K562 (cell line): ENCODE results near the gene CNTN4. TPM values are rescaled to one million over a fixed set of nuclear protein-coding genes. Genes with fewer than 3 reads are reported as not detected.

Source experiments
- ATAC-seq: fragments of 200-7000 bp; cut with Tn5 transposase; 3 replicates; pipeline ENCODE4 v1.9.1; 2020; ENCODE audit warnings: moderate library complexity
- BruUV-seq: library from RNA; stranded (reverse); fragments of 400-500 nt; replicated peaks from 2 replicates; lab custom pipeline; 2021; lab: Mats Ljungman, UMichigan
- CTCF ChIA-PET: fragments of 300-600 bp; formaldehyde crosslinking; extraction: SDS; loops from one replicate; lab custom pipeline; 2021; ENCODE audit warnings: low intra/inter-chr PET ratio; lab: Yijun Ruan, JAX
- POLR2A ChIA-PET: fragments of 300-600, 350-650 bp; sonication (Branson Sonifier 250); formaldehyde crosslinking; extraction: SDS; loops from one replicate; lab custom pipeline; 2021; ENCODE audit warnings: antibody characterized with exemption, inconsistent platforms; lab: Yijun Ruan, JAX
- DNase-seq, 4 experiments: peaks; one replicate each; pipeline versions ENCODE4 v3.0.0 to v3.0.0-alpha.2; 2011 to 2018; ENCODE audit warnings: low spot score in 3 of 4, mixed read lengths in 3 of 4; ENCODE audit errors: extremely low read depth in 1 of 4
- FAIRE-seq: peaks from 2 replicates; lab custom pipeline; 2011; peaks lifted over from hg19 to GRCh38; lab: Jason Lieb, UNC
- H2AFZ ChIP-seq: 2 replicates; pipeline ENCODE4 v1.6.0; 2011; ENCODE audit warnings: low read depth, low read length, control low read depth, inconsistent platforms
- H3K27ac ChIP-seq: fragments of 200-600 bp; 3 replicates; pipeline ENCODE4 v1.8.0; 2011; ENCODE audit warnings: low read depth, mild to moderate bottlenecking, control low read depth, inconsistent platforms, low read length, moderate library complexity, mixed read lengths; ENCODE audit errors: extremely low read depth
- H3K27me3 ChIP-seq, 2 experiments: fragments of 300-600 bp in 1 of 2; 2 replicates in 1 of 2; 3 replicates in 1 of 2; pipeline versions ENCODE4 v1.6.0 to v1.8.0; 2011; ENCODE audit warnings: inconsistent platforms in 2 of 2, low read length in 2 of 2, mild to moderate bottlenecking in 1 of 2, mixed read lengths in 1 of 2, moderate library complexity in 1 of 2; ENCODE audit not compliant: control insufficient read depth in 2 of 2, insufficient read depth in 2 of 2
- H3K36me3 ChIP-seq: fragments of 300-600 bp; 3 replicates; pipeline ENCODE4 v1.8.0; 2011; ENCODE audit warnings: mild to moderate bottlenecking, low read length, inconsistent platforms; ENCODE audit not compliant: control insufficient read depth, insufficient read depth
- H3K4me1 ChIP-seq, 2 experiments: fragments of 200-600 bp in 1 of 2; replicated peaks in 1 of 2; 2 replicates in 1 of 2; 3 replicates in 1 of 2; pipeline versions ENCODE4 v1.5.1 to v1.8.0; 2011; ENCODE audit warnings: inconsistent platforms in 2 of 2, low read length in 2 of 2, mild to moderate bottlenecking in 1 of 2, mixed read lengths in 1 of 2, moderate library complexity in 1 of 2; ENCODE audit not compliant: control insufficient read depth in 2 of 2, insufficient read depth in 2 of 2
- H3K4me2 ChIP-seq: 2 replicates; pipeline ENCODE4 v1.6.1; 2011; ENCODE audit warnings: low read length, control low read depth, inconsistent platforms, mixed read lengths; ENCODE audit not compliant: insufficient read depth
- H3K4me3 ChIP-seq: fragments of 200-600 bp; sonication (generic), shearing (Covaris generic); 2 replicates; pipeline ENCODE4 v1.5.1; 2016; ENCODE audit warnings: control low read depth, inconsistent platforms
- H3K79me2 ChIP-seq: fragments of 200-600 bp; 3 replicates; pipeline ENCODE4 v1.8.0; 2011; ENCODE audit warnings: low read length, inconsistent platforms; ENCODE audit not compliant: control insufficient read depth, insufficient read depth
- H3K9ac ChIP-seq, 2 experiments: 2 replicates each; pipeline versions ENCODE4 v1.6.0 to v1.6.1; 2011; ENCODE audit warnings: low read depth in 2 of 2, low read length in 2 of 2, control low read depth in 1 of 2, inconsistent platforms in 1 of 2, mild to moderate bottlenecking in 1 of 2, mixed read lengths in 1 of 2; ENCODE audit not compliant: insufficient read depth in 1 of 2
- H3K9me1 ChIP-seq: one replicate; pipeline ENCODE4 v1.6.0; 2011; ENCODE audit warnings: inconsistent platforms, mild to moderate bottlenecking, low read length, moderate library complexity; ENCODE audit not compliant: control insufficient read depth, insufficient read depth
- H3K9me3 ChIP-seq: replicated peaks from 2 replicates; pipeline ENCODE4 v1.5.1; 2011; ENCODE audit warnings: low read depth, low read length, inconsistent platforms; ENCODE audit not compliant: control insufficient read depth, insufficient read depth
- H4K20me1 ChIP-seq: replicated peaks from 2 replicates; pipeline ENCODE4 v1.6.1; 2011; ENCODE audit warnings: low read length, inconsistent platforms, mixed read lengths; ENCODE audit not compliant: control insufficient read depth, insufficient read depth
- CAMTA2 ChIP-seq: fragments of 250-450 bp; sonication (Bioruptor Pico); conservative IDR thresholded peaks from 2 replicates; pipeline ENCODE4 v1.5.1; 2022
- KAT8 ChIP-seq: fragments of 450-650 bp; IDR thresholded peaks from 2 replicates; pipeline ENCODE4 v1.6.1; 2016; ENCODE audit warnings: low read depth, mild to moderate bottlenecking
- KLF1 ChIP-seq: fragments of 450-650 bp; IDR thresholded peaks from 2 replicates; pipeline ENCODE4 v1.6.1; 2016; ENCODE audit warnings: missing genetic modification characterization, missing compliant biosample characterization
- NBN ChIP-seq: fragments of 450-650 bp; IDR thresholded peaks from 2 replicates; pipeline ENCODE4 v1.6.1; 2016; ENCODE audit warnings: low read depth, mild to moderate bottlenecking
- POLR2G ChIP-seq: fragments of 200-400 bp; formaldehyde crosslinking; IDR thresholded peaks from 2 replicates; pipeline ENCODE4 v1.6.1; 2017; ENCODE audit warnings: low read depth, mild to moderate bottlenecking, antibody characterized with exemption, low read length, moderate library complexity
- XRCC3 ChIP-seq: fragments of 450-650 bp; IDR thresholded peaks from 2 replicates; pipeline ENCODE4 v1.6.1; 2017; ENCODE audit warnings: mild to moderate bottlenecking, moderate library complexity
- ZNF124 ChIP-seq: sonication (generic); formaldehyde crosslinking; IDR thresholded peaks from 2 replicates; pipeline ENCODE4 v1.8.1; 2022; ENCODE audit warnings: missing genetic modification reagents
- ZNF174 ChIP-seq: fragments of 250-450 bp; sonication (Bioruptor Pico); IDR thresholded peaks from 2 replicates; pipeline ENCODE4 v1.4.0; 2020; ENCODE audit warnings: mild to moderate bottlenecking
- ZNF408 ChIP-seq: fragments of 250-450 bp; sonication (Bioruptor Pico); IDR thresholded peaks from 2 replicates; pipeline ENCODE4 v1.4.0; 2020; ENCODE audit warnings: low read depth, mild to moderate bottlenecking, moderate library complexity
- ZNF707 ChIP-seq: fragments of 250-450 bp; sonication (Bioruptor Pico); conservative IDR thresholded peaks from 2 replicates; pipeline ENCODE4 v1.8.0; 2022; ENCODE audit warnings: inconsistent platforms, mild to moderate bottlenecking, moderate library complexity
- WGBS: fragments of 100-300 bp; shearing (Covaris generic); methylation state at CpG from one replicate; pipeline ENCODE4 v1.1.6; 2016; ENCODE audit warnings: low coverage, mixed read lengths; ENCODE audit not compliant: insufficient coverage; ENCODE audit errors: missing lambda C conversion rate; 5-methylcytosine and 5-hydroxymethylcytosine counted together
- in situ Hi-C: fragments of 300-500 bp; cut with MboI; formaldehyde crosslinking; loops from 4 replicates; pipeline ENCODE4 v1.15.0; 2018; ENCODE audit warnings: inconsistent platforms, mixed read lengths
- intact Hi-C: fragments of 100-400 bp; cut with micrococcal nuclease; formaldehyde crosslinking; loops from 2 replicates; pipeline ENCODE4 v1.14.2; 2022
- polyA plus RNA-seq, 8 experiments: library from polyadenylated mRNA; depleted of rRNA in 4 of 8; stranded (reverse) in 5 of 8; unstranded in 3 of 8; fragments of >200 nt; fragmentation: Nextera tagmentation in 2 of 8; fragmentation: Illumina TruSeq in 1 of 8; extraction: Ambion mirVana in 2 of 8; extraction: Trizol in 1 of 8; gene quantifications; 2 replicates each; pipeline versions ENCODE4 v1.2.1 to v1.2.3, GENCODE V29; 2011 to 2014; ENCODE audit warnings: inconsistent platforms in 1 of 8, missing spikeins in 1 of 8
- total RNA-seq, 7 experiments: library from RNA; depleted of rRNA in 6 of 7; stranded (reverse); fragments of >200 nt in 6 of 7; fragmentation: Illumina TruSeq in 2 of 7; extraction: Trizol in 2 of 7; gene quantifications; 2 replicates each; pipeline versions ENCODE4 v1.2.1 to v1.2.3, GENCODE V29; 2011 to 2021; ENCODE audit warnings: low replicate concordance in 1 of 7
- TF ChIP-seq, protein P1 (sequence below): fragments of 200-800 bp; sonication (Bioruptor generic); IDR thresholded peaks from 2 replicates; pipeline ENCODE4 v1.6.1; 2017; ENCODE audit warnings: missing genetic modification characterization, missing compliant biosample characterization
- TF ChIP-seq, protein P2 (sequence below), 2 experiments: fragments of 250-450 bp in 1 of 2; fragments of 450-650 bp in 1 of 2; sonication (Bioruptor Pico) in 1 of 2; IDR thresholded peaks; 2 replicates each; pipeline versions ENCODE4 v1.6.1 to v1.8.0; 2016 to 2021; ENCODE audit warnings: mild to moderate bottlenecking in 2 of 2, moderate library complexity in 2 of 2, missing compliant biosample characterization in 1 of 2, missing genetic modification characterization in 1 of 2
- TF ChIP-seq, protein P3 (sequence below): sonication (generic); formaldehyde crosslinking; IDR thresholded peaks from 2 replicates; pipeline ENCODE4 v1.8.0; 2022; ENCODE audit warnings: mild to moderate bottlenecking, low read depth, missing genetic modification reagents

The CNTN4 gene
- total and polyA plus RNA-seq, 9 of the 15 experiments (the other 6 are each of a cell fraction or from before 2014, with no cell fraction given), result not detected

DNA sequence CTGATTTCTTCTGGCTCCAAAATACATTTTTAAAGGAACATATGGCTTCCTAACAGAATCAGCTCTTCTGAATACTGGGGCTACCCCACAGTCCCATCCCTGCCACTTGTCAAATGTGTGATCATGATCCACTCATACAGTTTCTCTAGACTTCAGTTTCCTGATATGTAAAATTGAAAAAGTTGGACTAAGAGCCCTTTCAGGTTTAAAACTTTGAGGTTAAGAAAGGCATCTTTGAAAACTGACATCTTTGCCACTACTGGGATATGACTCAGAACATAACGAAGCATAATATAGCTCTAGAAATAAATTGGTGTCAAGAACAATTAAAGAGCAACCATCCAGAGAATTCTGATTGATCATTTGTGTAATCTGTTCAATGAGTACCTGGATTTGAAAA is 763.3 kb downstream of the CNTN4 start:
- in situ Hi-C loops, result no loop called here
- no peaks in the 10 kb centered on the region for H4K20me1 ChIP-seq
- no peak overlapping the region for H3K4me2 ChIP-seq
- DNase-seq (no peak), ATAC-seq (no peak)
- H3K9ac ChIP-seq, result no peak overlapping the region
- no peaks in the 10 kb centered on the region for H3K36me3 ChIP-seq
- BruUV-seq, result no TSS peak
- no peak for TF ChIP-seq KAT8
- TF ChIP-seq ZNF124 (CRISPR knock-in tag), result no peak
- TF ChIP-seq NBN, result no peak
- TF ChIP-seq KLF1 (tag), result no peak
- no peak for TF ChIP-seq CAMTA2 (CRISPR knock-in tag)
- no peak for TF ChIP-seq XRCC3
- TF ChIP-seq, all 486 proteins: peak for 0
- intact Hi-C loops, result no loop called here
- H3K4me3 ChIP-seq, result no peak overlapping the region
- WGBS, result 0% methylated on average over 1 of the region's 1 CpG
- H3K4me1 ChIP-seq, result no peaks in the 10 kb centered on the region
- no peaks in the 10 kb centered on the region for H3K27me3 ChIP-seq
- H3K27ac ChIP-seq, result no peak overlapping the region
- no peak for FAIRE-seq
- no peak overlapping the region for H2AFZ ChIP-seq
- H3K9me3 ChIP-seq, result no peaks in the 10 kb centered on the region
- no peaks in the 10 kb centered on the region for H3K9me1 ChIP-seq
- ChIA-PET CTCF (no interaction called here), POLR2A (no interaction called here)
- H3K79me2 ChIP-seq, result no peaks in the 10 kb centered on the region

DNA sequence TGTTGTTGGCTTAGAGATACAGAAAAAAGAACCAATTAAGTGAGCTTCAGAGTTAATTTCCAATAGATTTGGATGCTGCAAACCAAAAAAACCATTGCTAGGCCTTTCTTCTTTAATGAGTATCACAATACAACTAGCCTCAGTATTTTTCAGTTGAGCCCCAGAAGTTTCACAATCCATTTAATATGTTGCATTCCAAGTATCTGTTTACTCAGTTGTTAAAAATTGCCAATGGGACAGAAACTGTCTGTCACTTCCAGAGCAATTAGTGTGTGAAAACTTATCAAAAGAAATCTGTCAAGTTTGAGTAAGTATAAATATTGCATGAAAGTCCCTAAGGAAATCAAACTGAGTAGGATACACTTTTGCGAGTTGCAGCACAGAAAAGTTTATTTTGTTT is 763.7 kb downstream of the CNTN4 start:
- no peaks in the 10 kb centered on the region for H3K4me1 ChIP-seq
- TF ChIP-seq, protein P1, sequence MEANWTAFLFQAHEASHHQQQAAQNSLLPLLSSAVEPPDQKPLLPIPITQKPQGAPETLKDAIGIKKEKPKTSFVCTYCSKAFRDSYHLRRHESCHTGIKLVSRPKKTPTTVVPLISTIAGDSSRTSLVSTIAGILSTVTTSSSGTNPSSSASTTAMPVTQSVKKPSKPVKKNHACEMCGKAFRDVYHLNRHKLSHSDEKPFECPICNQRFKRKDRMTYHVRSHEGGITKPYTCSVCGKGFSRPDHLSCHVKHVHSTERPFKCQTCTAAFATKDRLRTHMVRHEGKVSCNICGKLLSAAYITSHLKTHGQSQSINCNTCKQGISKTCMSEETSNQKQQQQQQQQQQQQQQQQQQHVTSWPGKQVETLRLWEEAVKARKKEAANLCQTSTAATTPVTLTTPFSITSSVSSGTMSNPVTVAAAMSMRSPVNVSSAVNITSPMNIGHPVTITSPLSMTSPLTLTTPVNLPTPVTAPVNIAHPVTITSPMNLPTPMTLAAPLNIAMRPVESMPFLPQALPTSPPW, result no peak
- TF ChIP-seq ZNF174 (CRISPR knock-in tag), result no peak
- TF ChIP-seq, protein P2, sequence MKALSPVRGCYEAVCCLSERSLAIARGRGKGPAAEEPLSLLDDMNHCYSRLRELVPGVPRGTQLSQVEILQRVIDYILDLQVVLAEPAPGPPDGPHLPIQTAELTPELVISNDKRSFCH (CRISPR knock-in tag; IDR thresholded peaks at IDR 0.05), result no peak
- TF ChIP-seq, protein P2 (tag; IDR thresholded peaks at IDR 0.05), result no peak
- no peak for TF ChIP-seq ZNF408 (CRISPR knock-in tag)
- TF ChIP-seq, protein P3, sequence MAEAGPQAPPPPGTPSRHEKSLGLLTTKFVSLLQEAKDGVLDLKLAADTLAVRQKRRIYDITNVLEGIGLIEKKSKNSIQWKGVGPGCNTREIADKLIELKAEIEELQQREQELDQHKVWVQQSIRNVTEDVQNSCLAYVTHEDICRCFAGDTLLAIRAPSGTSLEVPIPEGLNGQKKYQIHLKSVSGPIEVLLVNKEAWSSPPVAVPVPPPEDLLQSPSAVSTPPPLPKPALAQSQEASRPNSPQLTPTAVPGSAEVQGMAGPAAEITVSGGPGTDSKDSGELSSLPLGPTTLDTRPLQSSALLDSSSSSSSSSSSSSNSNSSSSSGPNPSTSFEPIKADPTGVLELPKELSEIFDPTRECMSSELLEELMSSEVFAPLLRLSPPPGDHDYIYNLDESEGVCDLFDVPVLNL, result no peak
- no peak for TF ChIP-seq ZNF707
- no peak for TF ChIP-seq POLR2G

More for the DNA sequence above, 763.7 kb downstream of the CNTN4 start:
- no peaks in the 10 kb centered on the region for H4K20me1 ChIP-seq
- ATAC-seq, result no peak
- in situ Hi-C loops, result no loop called here
- H3K9ac ChIP-seq, result no peak overlapping the region
- no peaks in the 10 kb centered on the region for H3K79me2 ChIP-seq
- H3K4me3 ChIP-seq, result no peak overlapping the region
- ChIA-PET CTCF (no interaction called here), POLR2A (no interaction called here)
- no peaks in the 10 kb centered on the region for H3K9me1 ChIP-seq
- WGBS, result 0% methylated on average over 1 of the region's 1 CpG
- H3K27me3 ChIP-seq, result no peaks in the 10 kb centered on the region
- BruUV-seq, result no TSS peak
- intact Hi-C loops, result no loop called here
- no peak overlapping the region for H3K27ac ChIP-seq
- H3K4me2 ChIP-seq, result no peak overlapping the region
- H3K9me3 ChIP-seq, result no peaks in the 10 kb centered on the region
- H3K36me3 ChIP-seq, result no peaks in the 10 kb centered on the region
- FAIRE-seq, result no peak
- DNase-seq, result no peak
- H2AFZ ChIP-seq, result no peak overlapping the region
